GM12878 (cell line): ENCODE results near the gene MICB. TPM values are rescaled to one million over a fixed set of nuclear protein-coding genes. Genes with fewer than 3 reads are reported as not detected.

Experiments used
- ATAC-seq: fragments of 200-7000 bp; cut with Tn5 transposase; 3 replicates; pipeline ENCODE4 v1.9.1; 2020; ENCODE audit warnings: mild to moderate bottlenecking, moderate library complexity
- BruUV-seq: library from RNA; stranded (reverse); fragments of 400-500 nt; replicated peaks from 2 replicates; lab custom pipeline; 2021; lab: Mats Ljungman, UMichigan
- CTCF ChIA-PET: fragments of 300-600 bp; sonication (Branson Sonifier 250); formaldehyde crosslinking; extraction: SDS; loops from one replicate; lab custom pipeline; 2021; ENCODE audit warnings: inconsistent platforms; lab: Yijun Ruan, JAX
- POLR2A ChIA-PET: fragments of 350-600 bp; formaldehyde crosslinking; extraction: SDS; loops from one replicate; lab custom pipeline; 2021; ENCODE audit warnings: inconsistent platforms; lab: Charles Lee
- RAD21 ChIA-PET: fragments of 300-600 bp; sonication (Branson Sonifier 250); formaldehyde crosslinking; loops from one replicate; lab custom pipeline; 2023; ENCODE audit warnings: antibody characterized with exemption; ENCODE audit not compliant: unreplicated experiment; lab: Charles Lee
- SMC1A ChIA-PET: fragments of 300-600 bp; sonication (Branson Sonifier 250); formaldehyde crosslinking; loops from one replicate; lab custom pipeline; 2023; ENCODE audit not compliant: unreplicated experiment, uncharacterized antibody; lab: Charles Lee
- DNase-seq: peaks from one replicate; pipeline ENCODE4 v3.0.0-alpha.2; 2011; ENCODE audit warnings: low read depth, low spot score
- FAIRE-seq: peaks from 3 replicates; lab custom pipeline; 2011; peaks lifted over from hg19 to GRCh38; lab: Jason Lieb, UNC
- H2AFZ ChIP-seq: 2 replicates; pipeline ENCODE4 v1.6.0; 2011; ENCODE audit warnings: low read depth, low read length, control low read depth; ENCODE audit not compliant: control insufficient read depth
- H3K27ac ChIP-seq: 2 replicates; pipeline ENCODE4 v1.5.1; 2011; ENCODE audit warnings: control low read depth; ENCODE audit not compliant: control insufficient read depth, insufficient read depth
- H3K27me3 ChIP-seq, 2 experiments: replicated peaks in 1 of 2; 2 replicates each; pipeline versions ENCODE4 v1.6.0 to v1.6.1; 2011; ENCODE audit warnings: low read length in 1 of 2; ENCODE audit not compliant: control insufficient read depth in 2 of 2, insufficient read depth in 2 of 2
- H3K36me3 ChIP-seq, 2 experiments: 2 replicates each; pipeline ENCODE4 v1.5.1; 2011; ENCODE audit warnings: low read length in 1 of 2; ENCODE audit not compliant: control insufficient read depth in 2 of 2, insufficient read depth in 2 of 2
- H3K4me1 ChIP-seq: 2 replicates; pipeline ENCODE4 v1.6.1; 2011; ENCODE audit warnings: mild to moderate bottlenecking, low read length, moderate library complexity, mixed read lengths; ENCODE audit not compliant: control insufficient read depth, insufficient read depth
- H3K4me2 ChIP-seq: 2 replicates; pipeline ENCODE4 v1.6.0; 2011; ENCODE audit warnings: control low read depth; ENCODE audit not compliant: control insufficient read depth, insufficient read depth
- H3K4me3 ChIP-seq: fragments of 200-600 bp; sonication (generic); 2 replicates; pipeline ENCODE4 v1.5.1; 2016
- H3K79me2 ChIP-seq: 2 replicates; pipeline ENCODE4 v1.6.0; 2011; ENCODE audit warnings: low read length; ENCODE audit not compliant: control insufficient read depth, insufficient read depth
- H3K9ac ChIP-seq: 2 replicates; pipeline ENCODE4 v1.8.0; 2011; ENCODE audit warnings: low read length, control low read depth, mixed read lengths; ENCODE audit not compliant: control insufficient read depth, insufficient read depth
- H3K9me3 ChIP-seq: replicated peaks from 3 replicates; pipeline ENCODE4 v1.5.1; 2011; ENCODE audit warnings: mild to moderate bottlenecking, low read length; ENCODE audit not compliant: control insufficient read depth, insufficient read depth
- H4K20me1 ChIP-seq: 2 replicates; pipeline ENCODE4 v1.6.0; 2011; ENCODE audit not compliant: control insufficient read depth, insufficient read depth
- IRF4 ChIP-seq: IDR thresholded peaks from 2 replicates; pipeline ENCODE4 v1.6.1; 2011; ENCODE audit warnings: low read depth, low read length
- SUZ12 ChIP-seq: fragments of 200-600 bp; sonication (generic); IDR thresholded peaks from one replicate; pipeline ENCODE4 v1.6.1; 2018; ENCODE audit warnings: antibody characterized with exemption, mild to moderate bottlenecking; ENCODE audit not compliant: unreplicated experiment
- TAF1 ChIP-seq: IDR thresholded peaks from 2 replicates; pipeline ENCODE4 v1.6.1; 2011; ENCODE audit warnings: mild to moderate bottlenecking, low read depth, low read length, borderline replicate concordance
- ZNF592 ChIP-seq: fragments of 450-650 bp; IDR thresholded peaks from 2 replicates; pipeline ENCODE4 v1.6.1; 2017; ENCODE audit warnings: mild to moderate bottlenecking, moderate library complexity
- WGBS: methylation state at CpG from one replicate; pipeline ENCODE4 v1.1.6; 2016; ENCODE audit warnings: low lambda C conversion rate; ENCODE audit not compliant: insufficient replicate concordance, insufficient coverage; ENCODE audit errors: missing lambda C conversion rate; 5-methylcytosine and 5-hydroxymethylcytosine counted together
- in situ Hi-C: fragments of 300-500 bp; cut with MboI; formaldehyde crosslinking; loops from 9 replicates; pipeline ENCODE4 v1.14.3; 2018; ENCODE audit warnings: mixed read lengths
- intact Hi-C: fragments of 100-400 bp; cut with micrococcal nuclease; formaldehyde crosslinking; loops from one replicate; pipeline ENCODE4 v1.14.2; 2022; ENCODE audit not compliant: unreplicated experiment
- polyA plus RNA-seq, 11 experiments: library from polyadenylated mRNA; depleted of rRNA in 4 of 11; unstranded in 6 of 11; stranded (reverse) in 5 of 11; fragments of >200 nt; fragmentation: Nextera tagmentation in 4 of 11; fragmentation: Illumina TruSeq in 1 of 11; extraction: Ambion mirVana in 4 of 11; extraction: Trizol in 1 of 11; gene quantifications; 1 replicate in 1 of 11; 2 replicates in 10 of 11; pipeline versions ENCODE4 v1.2.1 to v1.2.3, GENCODE V29; 2011 to 2016; ENCODE audit warnings: inconsistent platforms in 2 of 11, missing spikeins in 2 of 11, low read depth in 1 of 11
- total RNA-seq, 4 experiments: library from RNA; depleted of rRNA in 3 of 4; stranded (reverse); fragments of >200 nt in 3 of 4; fragmentation: Illumina TruSeq in 1 of 4; extraction: Trizol in 1 of 4; gene quantifications; 2 replicates each; pipeline versions ENCODE4 v1.2.1 to v1.2.3, GENCODE V29; 2013 to 2021

MICB gene
- total and polyA plus RNA-seq, 10 of the 15 experiments (the other 5 are each of a cell fraction or from before 2014, with no cell fraction given): 9.0 to 37.1 (median 17.8) TPM

- H3K4me3 ChIP-seq: no peak overlapping the region
- ChIA-PET SMC1A (interaction anchor here (1.6 kb wide), 1 partner anchor 104 kb away, joined by 4 read pairs; the partner anchor contains the start of gene NCR3), CTCF (interaction anchor here (1.4 to 1.6 kb wide), 2 partner anchors 27 to 91 kb away, joined by 3 to 6 read pairs; no protein-coding TSS in a partner anchor), POLR2A (no interaction called here), RAD21 (no interaction called here)
- peaks cover 4% of the 10 kb centered on the region; the same call in 1 of the 2 replicates for H3K4me1 ChIP-seq
- ATAC-seq: no peak
- no peaks in the 10 kb centered on the region; a peak in 1 of 4 replicates for H3K36me3 ChIP-seq
- H3K79me2 ChIP-seq: peaks cover 13% of the 10 kb centered on the region
- H2AFZ ChIP-seq: no peak overlapping the region
- no TSS peak for BruUV-seq
- no peaks in the 10 kb centered on the region; the same call in 2 of the 3 replicates for H3K9me3 ChIP-seq
- H4K20me1 ChIP-seq: no peaks in the 10 kb centered on the region
- FAIRE-seq: no peak
- no peak overlapping the region for H3K27ac ChIP-seq
- intact Hi-C loops: no loop called here
- no peak overlapping the region for H3K4me2 ChIP-seq
- H3K9ac ChIP-seq: no peak overlapping the region
- in situ Hi-C loops: no loop called here
- DNase-seq: no peak
- H3K27me3 ChIP-seq: no peaks in the 10 kb centered on the region
- no peak for TF ChIP-seq SUZ12
- TF ChIP-seq IRF4: no peak
- no peak for TF ChIP-seq TAF1
- TF ChIP-seq ZNF592: no peak
- WGBS: 86% methylated on average over 2 of the region's 4 CpGs
Measured at GRCh38 chr6:31489086-31489485, 8.9 kb upstream of the MICB start.
